Endometrium (tissue), 2 donors: Measurements from ENCODE around the gene PGAP3.

Experiments used
- FAIRE-seq: peaks from 2 replicates; lab custom pipeline; 2012; peaks lifted over from hg19 to GRCh38; lab: Jason Lieb, UNC
- donor health status: control.
- donor health status: control.

PGAP3 gene

DNA sequence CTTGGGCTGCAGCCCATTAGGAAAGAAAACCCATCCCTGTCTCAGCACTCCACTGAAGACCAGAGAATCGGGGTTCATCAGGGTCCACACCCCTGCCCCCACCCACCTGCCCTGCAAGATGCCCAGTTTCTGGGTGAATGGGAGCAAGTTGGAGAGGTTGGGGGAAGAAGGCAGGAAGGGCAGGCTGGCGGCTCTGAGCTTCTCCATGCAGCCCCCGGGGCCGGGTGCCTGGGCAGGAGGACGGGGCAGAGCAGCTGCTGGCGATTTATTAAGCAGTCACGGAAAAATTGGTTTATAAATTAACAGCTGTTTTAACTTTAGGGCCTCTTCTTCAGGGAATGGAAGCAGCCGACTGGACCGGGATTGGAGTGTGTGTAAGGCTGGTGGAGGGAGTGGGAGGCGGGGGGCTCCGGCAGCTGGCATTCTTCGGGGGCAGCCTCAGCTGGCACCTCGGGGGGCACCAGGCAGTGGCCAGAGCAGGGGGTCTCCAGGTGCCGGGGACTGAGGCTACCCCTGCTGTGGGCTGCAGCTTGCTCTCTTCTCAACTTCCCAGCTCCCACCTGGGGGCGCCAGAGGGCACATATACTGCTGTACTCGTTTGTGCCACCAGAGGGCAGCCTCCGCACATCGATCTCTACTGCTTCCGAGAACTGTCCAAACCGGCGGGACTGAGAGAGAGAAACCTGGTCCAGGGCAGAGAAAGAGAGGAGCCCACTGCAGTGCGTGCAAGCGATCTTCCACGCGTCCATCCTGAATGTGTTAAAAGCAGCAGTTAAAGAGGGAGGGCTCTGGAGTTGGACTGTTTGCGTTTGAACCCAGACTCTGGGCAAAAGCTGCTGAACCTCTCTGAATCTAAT lies 66.1 kb downstream of the PGAP3 start:
- FAIRE-seq = no peak
